Measurements from ENCODE around the gene ZFYVE1. TPM values are rescaled to one million over a fixed set of nuclear protein-coding genes. Genes with fewer than 3 reads are reported as not detected.

The ZFYVE1 gene
- total RNA-seq, 1 experiment from 2014 or later = 10.6 TPM

DNA sequence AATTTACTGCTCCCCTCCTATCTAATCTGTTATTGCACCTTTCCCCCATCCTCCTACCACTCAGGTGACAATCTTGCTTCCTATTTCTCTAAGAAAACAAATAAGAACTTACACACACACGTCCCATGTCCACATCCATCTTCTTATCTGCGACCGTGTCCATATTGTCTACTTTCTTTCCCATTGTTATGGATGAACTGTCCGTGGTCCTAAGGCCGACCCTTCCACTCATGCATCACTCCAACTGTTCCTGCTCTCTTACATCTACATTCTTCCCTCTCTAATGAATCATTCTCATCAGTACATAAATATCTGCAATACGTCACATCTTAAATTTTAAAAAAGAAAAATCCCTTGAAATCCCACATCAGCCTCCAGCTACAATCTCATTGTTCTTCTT lies 30.0 kb downstream of the ZFYVE1 start:
- no peak overlapping the region for H3K27ac Mint-ChIP-seq (ENCODE audit: unreplicated experiment)
- H3K4me1 Mint-ChIP-seq (ENCODE audit: low read depth, unreplicated experiment) = no peaks in the 10 kb centered on the region
- no peaks in the 10 kb centered on the region for H3K9me3 Mint-ChIP-seq (ENCODE audit: low read depth, unreplicated experiment)
- no TSS peak for BruUV-seq (replicated peaks)
- CTCF ChIA-PET = no interaction called here
- DNase-seq = no peak
- intact Hi-C loops (cut with micrococcal nuclease; ENCODE audit: unreplicated experiment) = no loop called here
- no peak overlapping the region for H3K4me3 Mint-ChIP-seq (ENCODE audit: low read depth, unreplicated experiment)
- TF ChIP-seq, protein P1, sequence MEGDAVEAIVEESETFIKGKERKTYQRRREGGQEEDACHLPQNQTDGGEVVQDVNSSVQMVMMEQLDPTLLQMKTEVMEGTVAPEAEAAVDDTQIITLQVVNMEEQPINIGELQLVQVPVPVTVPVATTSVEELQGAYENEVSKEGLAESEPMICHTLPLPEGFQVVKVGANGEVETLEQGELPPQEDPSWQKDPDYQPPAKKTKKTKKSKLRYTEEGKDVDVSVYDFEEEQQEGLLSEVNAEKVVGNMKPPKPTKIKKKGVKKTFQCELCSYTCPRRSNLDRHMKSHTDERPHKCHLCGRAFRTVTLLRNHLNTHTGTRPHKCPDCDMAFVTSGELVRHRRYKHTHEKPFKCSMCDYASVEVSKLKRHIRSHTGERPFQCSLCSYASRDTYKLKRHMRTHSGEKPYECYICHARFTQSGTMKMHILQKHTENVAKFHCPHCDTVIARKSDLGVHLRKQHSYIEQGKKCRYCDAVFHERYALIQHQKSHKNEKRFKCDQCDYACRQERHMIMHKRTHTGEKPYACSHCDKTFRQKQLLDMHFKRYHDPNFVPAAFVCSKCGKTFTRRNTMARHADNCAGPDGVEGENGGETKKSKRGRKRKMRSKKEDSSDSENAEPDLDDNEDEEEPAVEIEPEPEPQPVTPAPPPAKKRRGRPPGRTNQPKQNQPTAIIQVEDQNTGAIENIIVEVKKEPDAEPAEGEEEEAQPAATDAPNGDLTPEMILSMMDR (IDR thresholded peaks at IDR 0.05; ENCODE audit: unreplicated experiment) = no peak
- no peaks in the 10 kb centered on the region for H3K27me3 Mint-ChIP-seq (ENCODE audit: unreplicated experiment)
- H3K36me3 Mint-ChIP-seq (ENCODE audit: insufficient read depth, unreplicated experiment) = no peaks in the 10 kb centered on the region

DNA sequence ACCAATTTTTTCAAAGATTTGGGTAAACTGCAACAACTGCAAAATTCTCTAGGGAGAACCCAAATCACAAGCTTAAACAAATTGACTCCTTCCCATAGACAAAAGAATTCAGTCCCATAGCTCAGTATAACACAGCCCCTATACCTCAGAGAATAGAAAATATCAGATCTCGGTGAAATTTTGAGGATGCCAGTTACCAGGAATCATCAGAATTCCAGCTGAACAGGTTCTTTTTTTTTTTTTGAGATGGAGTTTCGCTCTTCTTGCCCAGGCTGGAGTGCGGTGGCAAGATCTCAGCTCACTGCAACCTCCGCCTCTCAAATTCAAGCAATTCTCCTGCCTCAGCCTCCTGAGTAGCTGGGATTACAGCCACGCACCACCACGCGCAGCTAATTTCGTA lies 36.7 kb downstream of the ZFYVE1 start:
- Mint-ChIP-seq H3K27ac (ENCODE audit: unreplicated experiment) (no peak overlapping the region), H3K9me3 (ENCODE audit: low read depth, unreplicated experiment) (no peaks in the 10 kb centered on the region), H3K4me1 (ENCODE audit: low read depth, unreplicated experiment) (no peaks in the 10 kb centered on the region), H3K4me3 (ENCODE audit: low read depth, unreplicated experiment) (no peak overlapping the region), H3K36me3 (ENCODE audit: insufficient read depth, unreplicated experiment) (no peaks in the 10 kb centered on the region), H3K27me3 (ENCODE audit: unreplicated experiment) (no peaks in the 10 kb centered on the region)
- CTCF ChIA-PET = interaction anchor here (0.6 kb wide), 1 partner anchor 10 kb away, joined by 4 read pairs; no protein-coding TSS in a partner anchor
- no peak for DNase-seq
- no TSS peak for BruUV-seq (replicated peaks)
- TF ChIP-seq, protein P1 (IDR thresholded peaks at IDR 0.05; ENCODE audit: unreplicated experiment) = no peak
- intact Hi-C loops (cut with micrococcal nuclease; ENCODE audit: unreplicated experiment) = no loop called here

DNA sequence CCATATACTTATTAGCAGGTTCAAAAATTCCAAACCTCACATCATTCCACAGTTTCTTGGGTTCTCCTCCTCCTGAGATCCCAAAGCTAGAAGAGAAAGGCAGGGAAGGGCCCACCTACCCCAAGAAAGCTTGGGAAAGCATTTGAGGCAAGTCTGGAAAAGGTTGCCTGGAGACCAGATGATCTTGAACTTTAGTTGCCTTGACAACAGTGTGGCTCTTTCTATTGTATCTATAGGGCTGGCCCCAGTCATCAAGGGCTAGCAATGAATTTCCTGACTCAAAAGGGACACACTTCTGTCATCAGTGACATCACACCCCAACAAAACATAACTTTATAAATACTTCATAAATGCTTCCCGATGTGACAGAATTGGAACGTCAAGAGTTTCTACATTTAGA lies 40.0 kb downstream of the ZFYVE1 start:
- TF ChIP-seq, protein P1 (IDR thresholded peaks at IDR 0.05; ENCODE audit: unreplicated experiment) = no peak
- H3K27ac Mint-ChIP-seq (ENCODE audit: unreplicated experiment) = no peak overlapping the region
- H3K4me1 Mint-ChIP-seq (ENCODE audit: low read depth, unreplicated experiment) = no peaks in the 10 kb centered on the region
- DNase-seq = no peak
- BruUV-seq (replicated peaks) = no TSS peak
- H3K27me3 Mint-ChIP-seq (ENCODE audit: unreplicated experiment) = no peaks in the 10 kb centered on the region
- H3K4me3 Mint-ChIP-seq (ENCODE audit: low read depth, unreplicated experiment) = no peak overlapping the region
- CTCF ChIA-PET = interaction anchor here (0.6 kb wide), 1 partner anchor 610 kb away, joined by 5 read pairs; no protein-coding TSS in a partner anchor
- intact Hi-C loops (cut with micrococcal nuclease; ENCODE audit: unreplicated experiment) = no loop called here
- H3K36me3 Mint-ChIP-seq (ENCODE audit: insufficient read depth, unreplicated experiment) = no peaks in the 10 kb centered on the region
- H3K9me3 Mint-ChIP-seq (ENCODE audit: low read depth, unreplicated experiment) = no peaks in the 10 kb centered on the region

DNA sequence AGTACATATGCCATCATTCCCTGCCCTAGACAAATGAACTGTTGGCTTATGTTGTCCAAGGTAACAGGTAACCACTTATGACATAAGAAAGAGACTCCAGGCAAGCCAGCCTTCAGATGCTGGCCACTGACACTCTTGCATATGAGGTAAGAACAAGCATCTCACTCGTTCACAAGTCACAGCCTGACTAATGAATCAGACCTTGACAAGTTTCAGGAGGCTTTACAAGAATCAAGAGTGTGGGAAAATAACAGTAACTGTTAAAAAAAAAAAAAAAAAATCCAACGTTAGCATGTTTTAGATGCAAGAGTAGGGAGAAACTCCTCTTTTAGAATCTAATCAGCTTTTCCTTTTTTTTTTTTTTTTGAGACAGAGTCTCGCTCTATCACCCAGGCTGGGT lies 40.7 kb downstream of the ZFYVE1 start:
- BruUV-seq (replicated peaks) = no TSS peak
- Mint-ChIP-seq H3K27ac (ENCODE audit: unreplicated experiment) (no peak overlapping the region), H3K36me3 (ENCODE audit: insufficient read depth, unreplicated experiment) (no peaks in the 10 kb centered on the region), H3K4me3 (ENCODE audit: low read depth, unreplicated experiment) (no peak overlapping the region), H3K27me3 (ENCODE audit: unreplicated experiment) (no peaks in the 10 kb centered on the region), H3K9me3 (ENCODE audit: low read depth, unreplicated experiment) (no peaks in the 10 kb centered on the region), H3K4me1 (ENCODE audit: low read depth, unreplicated experiment) (no peaks in the 10 kb centered on the region)
- TF ChIP-seq, protein P1 (IDR thresholded peaks at IDR 0.05; ENCODE audit: unreplicated experiment) = no peak
- CTCF ChIA-PET = interaction anchor here (0.6 kb wide), 1 partner anchor 611 kb away, joined by 5 read pairs; no protein-coding TSS in a partner anchor
- intact Hi-C loops (cut with micrococcal nuclease; ENCODE audit: unreplicated experiment) = no loop called here
- DNase-seq = no peak
